Measurements from ENCODE around the gene FOXO3B. TPM values are rescaled to one million over a fixed set of nuclear protein-coding genes. Genes with fewer than 3 reads are reported as not detected.

The FOXO3B gene
- total RNA-seq, 2 donors from 2014 or later: 4.7 to 8.5 TPM

Other genes starting within 250 kb of the FOXO3B start
- gene LGALS9C, start 205.5 kb downstream of the FOXO3B start, total RNA-seq: not detected
- gene TBC1D28, start 37.9 kb downstream of the FOXO3B start, total RNA-seq: not detected
- not detected for gene FBXW10, start 61.7 kb upstream of the FOXO3B start, total RNA-seq
- gene TVP23B, start 98.9 kb upstream of the FOXO3B start, total RNA-seq: 10 to 100 TPM; 24.8 to 33.0 TPM
- gene PRPSAP2, start 175.8 kb upstream of the FOXO3B start, total RNA-seq: 10 to 100 TPM; 19.5 to 23.2 TPM